ENCODE data around the gene WARS2.
A peak's percentile ranks its signal among the peaks of the same experiment; 100 is the strongest.

The WARS2 gene

GRCh38 chr1:119002028-119002686 is 138.3 kb downstream of the WARS2 start:
- Histone ChIP-seq H2BK15ac (replicated peaks; ENCODE audit: low read depth) (no peak overlapping the region), H3K79me2 (ENCODE audit: control insufficient read depth, insufficient read depth, low read length) (no peaks in the 10 kb centered on the region), H3K4me2 (ENCODE audit: low read length) (no peak overlapping the region), H2BK120ac (ENCODE audit: low read depth, low read length) (no peak overlapping the region), H3K36me3 (ENCODE audit: control insufficient read depth, insufficient read depth, low read length) (no peaks in the 10 kb centered on the region), H3K4ac (ENCODE audit: low read depth, low read length) (no peak overlapping the region), H4K5ac (ENCODE audit: low read length) (no peak overlapping the region), H2BK5ac (ENCODE audit: low read length) (no peak overlapping the region), H3K56ac (ENCODE audit: low read length) (peak overlapping the region; percentile 7), H3K23ac (ENCODE audit: low read length) (no peak overlapping the region), H3K4me1 (ENCODE audit: control insufficient read depth, low read depth, low read length) (peaks cover 3% of the 10 kb centered on the region), H4K8ac (ENCODE audit: low read depth, low read length) (no peak overlapping the region), H3K79me1 (ENCODE audit: low read length) (no peaks in the 10 kb centered on the region), H3K27ac (ENCODE audit: low read depth, low read length) (no peak overlapping the region), H2AK5ac (ENCODE audit: low read length) (no peak overlapping the region), H3K9ac (ENCODE audit: low read length) (no peak overlapping the region), H3K27me3 (ENCODE audit: insufficient read depth, low read length, poor library complexity) (peaks cover 85% of the 10 kb centered on the region), H3K4me3 (ENCODE audit: low read length) (no peak overlapping the region), H3K18ac (ENCODE audit: low read length) (no peak overlapping the region)
- peak; percentile 60 for DNase-seq
- no CpG with 5 or more reads among the region's 16 CpGs for WGBS (ENCODE audit: extremely low coverage, insufficient coverage, low lambda C conversion rate)

GRCh38 chr1:119001181-119002027 is 139.0 kb downstream of the WARS2 start:
- no peak overlapping the region for H3K4me3 ChIP-seq (ENCODE audit: low read length)
- no CpG with 5 or more reads among the region's 49 CpGs for WGBS (ENCODE audit: extremely low coverage, insufficient coverage, low lambda C conversion rate)
- H3K79me2 ChIP-seq (ENCODE audit: control insufficient read depth, insufficient read depth, low read length): no peaks in the 10 kb centered on the region

GRCh38 chr1:119000371-119001180 is 139.9 kb downstream of the WARS2 start:
- Histone ChIP-seq H2BK5ac (ENCODE audit: low read length) (no peak overlapping the region), H3K4me1 (ENCODE audit: control insufficient read depth, low read depth, low read length) (peaks cover 3% of the 10 kb centered on the region), H3K27ac (ENCODE audit: low read depth, low read length) (no peak overlapping the region), H2BK15ac (replicated peaks; ENCODE audit: low read depth) (no peak overlapping the region), H3K36me3 (ENCODE audit: control insufficient read depth, insufficient read depth, low read length) (no peaks in the 10 kb centered on the region), H2BK120ac (ENCODE audit: low read depth, low read length) (no peak overlapping the region), H3K27me3 (ENCODE audit: insufficient read depth, low read length, poor library complexity) (peaks cover 85% of the 10 kb centered on the region), H3K4ac (ENCODE audit: low read depth, low read length) (no peak overlapping the region), H3K79me1 (ENCODE audit: low read length) (no peaks in the 10 kb centered on the region), H3K4me3 (ENCODE audit: low read length) (peak overlapping the region; percentile 22), H3K23ac (ENCODE audit: low read length) (no peak overlapping the region), H2AK5ac (ENCODE audit: low read length) (no peak overlapping the region), H3K18ac (ENCODE audit: low read length) (no peak overlapping the region), H3K79me2 (ENCODE audit: control insufficient read depth, insufficient read depth, low read length) (no peaks in the 10 kb centered on the region), H4K8ac (ENCODE audit: low read depth, low read length) (no peak overlapping the region), H3K4me2 (ENCODE audit: low read length) (peak overlapping the region; percentile 57), H3K56ac (ENCODE audit: low read length) (peak overlapping the region; percentile 49), H4K5ac (ENCODE audit: low read length) (no peak overlapping the region), H3K9ac (ENCODE audit: low read length) (peak overlapping the region; percentile 8)
- peak; percentile 62 for DNase-seq
- WGBS (ENCODE audit: extremely low coverage, insufficient coverage, low lambda C conversion rate): no CpG with 5 or more reads among the region's 44 CpGs

More at GRCh38 chr1:119001181-119002027, 139.0 kb downstream of the WARS2 start:
- Histone ChIP-seq H3K27me3 (ENCODE audit: insufficient read depth, low read length, poor library complexity) (peaks cover 85% of the 10 kb centered on the region), H3K4me1 (ENCODE audit: control insufficient read depth, low read depth, low read length) (peaks cover 3% of the 10 kb centered on the region), H2BK120ac (ENCODE audit: low read depth, low read length) (no peak overlapping the region), H2BK15ac (replicated peaks; ENCODE audit: low read depth) (no peak overlapping the region), H3K23ac (ENCODE audit: low read length) (no peak overlapping the region), H3K36me3 (ENCODE audit: control insufficient read depth, insufficient read depth, low read length) (no peaks in the 10 kb centered on the region), H3K9ac (ENCODE audit: low read length) (no peak overlapping the region), H3K4ac (ENCODE audit: low read depth, low read length) (no peak overlapping the region), H3K4me2 (ENCODE audit: low read length) (peak overlapping the region; percentile 57), H4K8ac (ENCODE audit: low read depth, low read length) (no peak overlapping the region), H2BK5ac (ENCODE audit: low read length) (no peak overlapping the region), H2AK5ac (ENCODE audit: low read length) (no peak overlapping the region), H3K18ac (ENCODE audit: low read length) (no peak overlapping the region), H3K79me1 (ENCODE audit: low read length) (no peaks in the 10 kb centered on the region), H3K27ac (ENCODE audit: low read depth, low read length) (no peak overlapping the region), H4K5ac (ENCODE audit: low read length) (no peak overlapping the region), H3K56ac (ENCODE audit: low read length) (no peak overlapping the region)
- DNase-seq: no peak

- H3K79me1 ChIP-seq (ENCODE audit: low read length): no peaks in the 10 kb centered on the region
- no peak overlapping the region for H3K4me2 ChIP-seq (ENCODE audit: low read length)
- H3K56ac ChIP-seq (ENCODE audit: low read length): no peak overlapping the region
- H3K27ac ChIP-seq (ENCODE audit: low read depth, low read length): no peak overlapping the region
- H3K27me3 ChIP-seq (ENCODE audit: insufficient read depth, low read length, poor library complexity): peaks cover 90% of the 10 kb centered on the region
- H3K4me3 ChIP-seq (ENCODE audit: low read length): no peak overlapping the region
- H3K36me3 ChIP-seq (ENCODE audit: control insufficient read depth, insufficient read depth, low read length): no peaks in the 10 kb centered on the region
- no peak overlapping the region for H4K8ac ChIP-seq (ENCODE audit: low read depth, low read length)
- no peak overlapping the region for H4K5ac ChIP-seq (ENCODE audit: low read length)
- H2BK15ac ChIP-seq (replicated peaks; ENCODE audit: low read depth): no peak overlapping the region
- peaks cover 3% of the 10 kb centered on the region for H3K4me1 ChIP-seq (ENCODE audit: control insufficient read depth, low read depth, low read length)
- WGBS (ENCODE audit: extremely low coverage, insufficient coverage, low lambda C conversion rate): no CpG with 5 or more reads among the region's 27 CpGs
- H3K23ac ChIP-seq (ENCODE audit: low read length): no peak overlapping the region
- no peak for DNase-seq
- no peak overlapping the region for H3K4ac ChIP-seq (ENCODE audit: low read depth, low read length)
- no peak overlapping the region for H2AK5ac ChIP-seq (ENCODE audit: low read length)
- H3K18ac ChIP-seq (ENCODE audit: low read length): no peak overlapping the region
- no peak overlapping the region for H2BK5ac ChIP-seq (ENCODE audit: low read length)
- H3K9ac ChIP-seq (ENCODE audit: low read length): no peak overlapping the region
- no peaks in the 10 kb centered on the region for H3K79me2 ChIP-seq (ENCODE audit: control insufficient read depth, insufficient read depth, low read length)
- H2BK120ac ChIP-seq (ENCODE audit: low read depth, low read length): no peak overlapping the region
Observed at GRCh38 chr1:118999348-119000071, 140.9 kb downstream of the WARS2 start.

- H3K36me3 ChIP-seq (ENCODE audit: control insufficient read depth, insufficient read depth, low read length): no peaks in the 10 kb centered on the region
- no peak overlapping the region for H2AK5ac ChIP-seq (ENCODE audit: low read length)
- no peak for DNase-seq
- no peak overlapping the region for H3K4me2 ChIP-seq (ENCODE audit: low read length)
- no peak overlapping the region for H4K8ac ChIP-seq (ENCODE audit: low read depth, low read length)
- no peaks in the 10 kb centered on the region for H3K79me1 ChIP-seq (ENCODE audit: low read length)
- no CpG with 5 or more reads among the region's 2 CpGs for WGBS (ENCODE audit: extremely low coverage, insufficient coverage, low lambda C conversion rate)
- no peaks in the 10 kb centered on the region for H3K79me2 ChIP-seq (ENCODE audit: control insufficient read depth, insufficient read depth, low read length)
- no peak overlapping the region for H3K4me3 ChIP-seq (ENCODE audit: low read length)
- no peak overlapping the region for H3K56ac ChIP-seq (ENCODE audit: low read length)
- no peak overlapping the region for H3K18ac ChIP-seq (ENCODE audit: low read length)
- peaks cover 3% of the 10 kb centered on the region for H3K4me1 ChIP-seq (ENCODE audit: control insufficient read depth, low read depth, low read length)
- H2BK120ac ChIP-seq (ENCODE audit: low read depth, low read length): no peak overlapping the region
- no peak overlapping the region for H2BK15ac ChIP-seq (replicated peaks; ENCODE audit: low read depth)
- H3K27me3 ChIP-seq (ENCODE audit: insufficient read depth, low read length, poor library complexity): peaks cover 93% of the 10 kb centered on the region
- no peak overlapping the region for H3K9ac ChIP-seq (ENCODE audit: low read length)
- H3K4ac ChIP-seq (ENCODE audit: low read depth, low read length): no peak overlapping the region
- H3K23ac ChIP-seq (ENCODE audit: low read length): no peak overlapping the region
- H3K27ac ChIP-seq (ENCODE audit: low read depth, low read length): no peak overlapping the region
- no peak overlapping the region for H2BK5ac ChIP-seq (ENCODE audit: low read length)
- H4K5ac ChIP-seq (ENCODE audit: low read length): no peak overlapping the region
Observed at GRCh38 chr1:118998171-118998570, 142.3 kb downstream of the WARS2 start.

All from mesendoderm (in vitro differentiated cells).